Spleen (tissue), 7 donors: ENCODE results near the gene C9orf72.

ENCODE experiments used
- POLR2A ChIP-seq, 3 donors: fragments of 450-650 bp; IDR thresholded peaks; one replicate each; pipeline ENCODE4 v1.5.1; 2017; ENCODE audit warnings: antibody characterized with exemption in 3 of 3, mild to moderate bottlenecking in 1 of 3
- POLR2AphosphoS5 ChIP-seq, 3 donors: sonication (generic); formaldehyde crosslinking; IDR thresholded peaks; one replicate each; pipeline ENCODE4 v1.5.1; 2017; ENCODE audit warnings: antibody characterized with exemption in 3 of 3
- TF ChIP-seq, protein P1 (sequence below), 11 experiments: fragments of 200-600 bp in 7 of 11; fragments of 450-650 bp in 4 of 11; sonication (generic) in 4 of 11; IDR thresholded peaks in 8 of 11; conservative IDR thresholded peaks in 3 of 11; 1 replicate in 7 of 11; 2 replicates in 4 of 11; pipeline versions ENCODE4 v1.4.0 to v1.8.0; 2016 to 2021; ENCODE audit warnings: antibody characterized with exemption in 11 of 11, inconsistent platforms in 4 of 11, mild to moderate bottlenecking in 1 of 11
- donor health status: DM: no; HTN: no; CAD: no; lungs with moderate emphysema.
- donor health status: DM: no; HTN: no; CAD: no.
- donor health status: DM: no; HTN: no; CAD: no.

GRCh38 chr9:27572566-27572917 lies 739 bp downstream of the C9orf72 start:
- TF ChIP-seq, protein P1, sequence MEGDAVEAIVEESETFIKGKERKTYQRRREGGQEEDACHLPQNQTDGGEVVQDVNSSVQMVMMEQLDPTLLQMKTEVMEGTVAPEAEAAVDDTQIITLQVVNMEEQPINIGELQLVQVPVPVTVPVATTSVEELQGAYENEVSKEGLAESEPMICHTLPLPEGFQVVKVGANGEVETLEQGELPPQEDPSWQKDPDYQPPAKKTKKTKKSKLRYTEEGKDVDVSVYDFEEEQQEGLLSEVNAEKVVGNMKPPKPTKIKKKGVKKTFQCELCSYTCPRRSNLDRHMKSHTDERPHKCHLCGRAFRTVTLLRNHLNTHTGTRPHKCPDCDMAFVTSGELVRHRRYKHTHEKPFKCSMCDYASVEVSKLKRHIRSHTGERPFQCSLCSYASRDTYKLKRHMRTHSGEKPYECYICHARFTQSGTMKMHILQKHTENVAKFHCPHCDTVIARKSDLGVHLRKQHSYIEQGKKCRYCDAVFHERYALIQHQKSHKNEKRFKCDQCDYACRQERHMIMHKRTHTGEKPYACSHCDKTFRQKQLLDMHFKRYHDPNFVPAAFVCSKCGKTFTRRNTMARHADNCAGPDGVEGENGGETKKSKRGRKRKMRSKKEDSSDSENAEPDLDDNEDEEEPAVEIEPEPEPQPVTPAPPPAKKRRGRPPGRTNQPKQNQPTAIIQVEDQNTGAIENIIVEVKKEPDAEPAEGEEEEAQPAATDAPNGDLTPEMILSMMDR (IDR thresholded peaks at IDR 0.05 in 8 of 11, conservative IDR thresholded peaks at IDR 0.05 in 3 of 11) = no peak
- TF ChIP-seq POLR2A (IDR thresholded peaks at IDR 0.05) (peak in 2 of 3 donors; percentile 71 to 81), POLR2AphosphoS5 (IDR thresholded peaks at IDR 0.05) (peak in 1 of 3 donors; percentile 97)
